ENCODE measurements around the gene SOX18.

DNA sequence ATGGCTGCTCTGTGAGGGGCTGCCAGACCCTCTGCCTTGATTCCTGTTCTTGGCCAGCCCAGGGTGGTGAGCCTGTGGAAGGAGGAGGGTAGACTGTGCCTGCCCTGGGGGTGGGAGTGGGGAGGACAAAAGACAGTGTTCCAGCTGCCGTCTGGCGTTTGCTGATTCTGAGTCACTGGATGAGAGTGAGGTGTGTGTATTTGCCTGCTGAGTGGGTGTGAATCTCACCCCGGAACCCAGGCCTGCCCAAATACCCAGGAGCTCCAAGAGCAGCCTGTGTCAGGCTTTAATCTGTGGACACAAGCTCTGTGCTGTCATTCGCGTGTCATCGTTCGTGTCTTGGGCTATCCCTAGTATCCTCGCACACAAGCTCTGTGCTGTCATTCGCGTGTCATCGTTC is 37.4 kb upstream of the SOX18 start:
- TF ChIP-seq CTCF (IDR thresholded peaks at IDR 0.05), result no peak
- no peak for TF ChIP-seq POLR2A (IDR thresholded peaks at IDR 0.05; ENCODE audit: low read depth)
- no peak for TF ChIP-seq POLR2AphosphoS5 (IDR thresholded peaks at IDR 0.05)
- no peak for TF ChIP-seq EP300 (IDR thresholded peaks at IDR 0.05)
